CD14-positive monocyte (primary cell): ENCODE results near the gene PCDHGA8. TPM values are rescaled to one million over a fixed set of nuclear protein-coding genes. Genes with fewer than 3 reads are reported as not detected.
"Not testable (repeated sequence)": the region's sequence is repeated elsewhere in the genome, so short reads cannot be mapped to it uniquely, and the experiment has no call there.

Experiments
- DNase-seq, 3 donors: peaks; one replicate each; pipeline ENCODE4 v3.0.0-alpha.2; 2011 to 2022
- H2AFZ ChIP-seq: 2 replicates; pipeline ENCODE4 v1.6.0; 2012; ENCODE audit warnings: mild to moderate bottlenecking, low read depth, low read length, inconsistent platforms; ENCODE audit not compliant: insufficient read depth, poor library complexity, severe bottlenecking
- H3K27ac ChIP-seq, 2 donors: 1 replicate in 1 of 2; 2 replicates in 1 of 2; pipeline ENCODE4 v1.5.1; 2012 to 2013; ENCODE audit warnings: low read length in 2 of 2, control low read depth in 1 of 2, inconsistent platforms in 1 of 2, low read depth in 1 of 2, mild to moderate bottlenecking in 1 of 2
- H3K27me3 ChIP-seq, 2 donors: one replicate each; pipeline versions ENCODE4 v1.6.0 to v1.6.1; 2011 to 2013; ENCODE audit warnings: low read length in 2 of 2; ENCODE audit not compliant: control insufficient read depth in 2 of 2, insufficient read depth in 2 of 2
- H3K36me3 ChIP-seq, 2 donors: replicated peaks in 1 of 2; 1 replicate in 1 of 2; 2 replicates in 1 of 2; pipeline versions ENCODE4 v1.5.1 to v1.6.1; 2012 to 2013; ENCODE audit warnings: low read length in 2 of 2, control low read depth in 1 of 2, inconsistent platforms in 1 of 2, mild to moderate bottlenecking in 1 of 2; ENCODE audit not compliant: insufficient read depth in 2 of 2, control insufficient read depth in 1 of 2
- H3K4me1 ChIP-seq, 2 donors: 1 replicate in 1 of 2; 2 replicates in 1 of 2; pipeline versions ENCODE4 v1.5.1 to v1.6.1; 2012 to 2013; ENCODE audit warnings: low read length in 2 of 2, control low read depth in 1 of 2, inconsistent platforms in 1 of 2, mild to moderate bottlenecking in 1 of 2, moderate library complexity in 1 of 2; ENCODE audit not compliant: insufficient read depth in 2 of 2, control insufficient read depth in 1 of 2
- H3K4me2 ChIP-seq: replicated peaks from 2 replicates; pipeline ENCODE3; 2012; ENCODE audit warnings: low read length, moderate library complexity, mild to moderate bottlenecking; ENCODE audit not compliant: poor library complexity, severe bottlenecking; ENCODE audit errors: extremely low read depth
- H3K4me3 ChIP-seq, 3 experiments: fragments of 200-600 bp in 1 of 3; sonication (generic) in 1 of 3; replicated peaks in 1 of 3; 1 replicate in 2 of 3; 2 replicates in 1 of 3; pipeline ENCODE4 v1.5.1; 2011 to 2013; ENCODE audit warnings: low read length in 3 of 3, mild to moderate bottlenecking in 3 of 3, control low read depth in 2 of 3, low read depth in 2 of 3, inconsistent platforms in 1 of 3, moderate library complexity in 1 of 3
- H3K79me2 ChIP-seq: 2 replicates; pipeline ENCODE4 v1.6.0; 2012; ENCODE audit warnings: mild to moderate bottlenecking, control low read depth, inconsistent platforms, low read length, moderate library complexity; ENCODE audit not compliant: insufficient read depth
- H3K9ac ChIP-seq: 2 replicates; pipeline ENCODE4 v1.6.0; 2017; ENCODE audit warnings: low read length, mild to moderate bottlenecking; ENCODE audit not compliant: insufficient read depth, poor library complexity, severe bottlenecking
- H3K9me3 ChIP-seq, 2 donors: replicated peaks in 1 of 2; 1 replicate in 1 of 2; 2 replicates in 1 of 2; pipeline versions ENCODE4 v1.5.1 to v1.6.1; 2012 to 2013; ENCODE audit warnings: low read length in 2 of 2, control low read depth in 1 of 2; ENCODE audit not compliant: control insufficient read depth in 1 of 2, insufficient read depth in 1 of 2
- H4K20me1 ChIP-seq: 2 replicates; pipeline ENCODE4 v1.6.0; 2012; ENCODE audit warnings: mild to moderate bottlenecking, low read length, control low read depth, moderate library complexity; ENCODE audit not compliant: insufficient read depth
- H3K27ac Mint-ChIP-seq, 7 donors: one replicate each; pipeline ENCODE4 v1.8.0; 2020; ENCODE audit warnings: mild to moderate bottlenecking in 7 of 7, mixed read lengths in 7 of 7, moderate library complexity in 6 of 7, inconsistent platforms in 2 of 7
- H3K27me3 Mint-ChIP-seq, 3 donors: one replicate each; pipeline ENCODE4 v1.8.0; 2021 to 2022; ENCODE audit warnings: low read depth in 3 of 3, mild to moderate bottlenecking in 3 of 3, mixed read lengths in 3 of 3, moderate library complexity in 3 of 3, inconsistent platforms in 1 of 3
- H3K36me3 Mint-ChIP-seq, 2 donors: one replicate each; pipeline ENCODE4 v1.8.0; 2020; ENCODE audit warnings: mixed read lengths in 2 of 2, inconsistent platforms in 1 of 2, mild to moderate bottlenecking in 1 of 2
- H3K4me1 Mint-ChIP-seq: one replicate; pipeline ENCODE4 v1.8.0; 2020; ENCODE audit warnings: mild to moderate bottlenecking, mixed read lengths
- H3K4me3 Mint-ChIP-seq, 2 donors: one replicate each; pipeline ENCODE4 v1.8.0; 2020; ENCODE audit warnings: mild to moderate bottlenecking in 2 of 2, mixed read lengths in 2 of 2, moderate library complexity in 1 of 2
- H3K9me3 Mint-ChIP-seq, 7 donors: one replicate each; pipeline ENCODE4 v1.8.0; 2020 to 2022; ENCODE audit warnings: mixed read lengths in 7 of 7, mild to moderate bottlenecking in 6 of 7, moderate library complexity in 6 of 7, inconsistent platforms in 2 of 7
- WGBS: methylation state at CpG from one replicate; pipeline ENCODE4 v1.1.5; 2013; ENCODE audit warnings: missing lambda C conversion rate; ENCODE audit not compliant: insufficient coverage; 5-methylcytosine and 5-hydroxymethylcytosine counted together
- intact Hi-C, 2 donors: fragments of 100-400 bp; cut with micrococcal nuclease; formaldehyde crosslinking; loops; one replicate each; pipeline versions ENCODE4 v1.15.0 to v1.15.1; 2023
- polyA plus RNA-seq, 3 donors: library from polyadenylated mRNA; depleted of rRNA in 1 of 3; unstranded in 2 of 3; stranded (reverse) in 1 of 3; fragments of 300-500 nt in 2 of 3; fragments of >200 nt in 1 of 3; fragmentation: Illumina TruSeq in 2 of 3; gene quantifications; 1 replicate in 2 of 3; 2 replicates in 1 of 3; pipeline ENCODE4 v1.2.3, GENCODE V29; 2012 to 2021
- TF ChIP-seq, protein P1 (sequence below): fragments of 200-600 bp; IDR thresholded peaks from one replicate; pipeline ENCODE4 v1.8.0; 2022; ENCODE audit warnings: antibody characterized with exemption, mild to moderate bottlenecking

The PCDHGA8 gene
- polyA plus RNA-seq, 3 donors = not detected

DNA sequence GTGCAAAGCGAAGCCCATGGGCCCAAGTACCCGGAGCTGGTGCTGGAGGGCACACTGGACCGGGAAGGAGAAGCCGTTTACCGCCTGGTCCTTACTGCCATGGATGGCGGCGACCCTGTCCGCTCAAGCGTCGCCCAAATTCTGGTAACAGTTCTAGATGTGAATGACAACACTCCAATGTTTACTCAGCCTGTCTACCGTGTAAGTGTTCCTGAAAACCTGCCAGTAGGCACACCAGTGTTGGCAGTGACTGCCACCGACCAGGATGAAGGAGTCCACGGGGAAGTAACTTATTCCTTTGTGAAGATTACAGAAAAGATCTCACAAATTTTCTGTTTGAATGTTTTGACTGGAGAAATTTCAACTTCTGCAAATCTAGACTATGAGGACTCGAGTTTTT, 17.8 kb upstream of the PCDHGA8 start:
- H3K4me2 ChIP-seq = no peak overlapping the region

DNA sequence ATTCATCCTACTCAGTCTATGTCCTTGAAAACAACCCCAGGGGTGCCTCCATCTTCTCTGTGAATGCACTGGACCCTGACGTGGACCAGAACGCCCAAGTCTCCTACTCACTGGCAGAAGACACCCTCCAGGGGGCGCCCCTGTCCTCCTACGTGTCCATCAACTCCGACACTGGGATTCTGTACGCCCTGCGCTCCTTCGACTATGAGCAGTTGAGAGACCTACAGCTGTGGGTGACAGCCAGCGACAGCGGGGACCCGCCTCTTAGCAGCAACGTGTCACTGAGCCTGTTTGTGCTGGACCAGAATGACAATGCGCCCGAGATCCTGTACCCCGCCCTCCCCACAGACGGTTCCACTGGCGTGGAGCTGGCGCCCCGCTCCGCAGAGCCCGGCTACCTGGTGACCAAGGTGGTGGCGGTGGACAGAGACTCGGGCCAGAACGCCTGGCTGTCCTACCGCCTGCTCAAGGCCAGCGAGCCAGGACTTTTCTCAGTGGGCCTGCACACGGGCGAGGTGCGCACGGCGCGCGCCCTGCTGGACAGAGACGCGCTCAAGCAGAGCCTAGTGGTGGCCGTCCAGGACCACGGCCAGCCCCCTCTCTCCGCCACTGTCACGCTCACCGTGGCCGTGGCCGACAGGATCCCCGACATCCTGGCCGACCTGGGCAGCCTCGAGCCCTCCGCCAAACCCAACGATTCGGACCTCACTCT, 16.8 kb upstream of the PCDHGA8 start:
- H3K9me3 ChIP-seq = peaks cover 57 to 67% of the 10 kb centered on the region in 2 donors
- H3K4me3 ChIP-seq, intact Hi-C loops, H3K9ac ChIP-seq, H2AFZ ChIP-seq, H4K20me1 ChIP-seq, H3K79me2 ChIP-seq, H3K4me2 ChIP-seq, H3K36me3 ChIP-seq, DNase-seq, H3K27ac Mint-ChIP-seq, H3K4me1 ChIP-seq, H3K4me1 Mint-ChIP-seq, H3K27ac ChIP-seq: not testable (repeated sequence)
- Mint-ChIP-seq H3K4me3 (peak overlapping the region in 1 of 2 donors; percentile 63), H3K36me3 (peaks cover 6 to 11% of the 10 kb centered on the region in 2 donors), H3K27me3 (peaks cover 34 to 67% (median 48%) of the 10 kb centered on the region in 3 donors), H3K9me3 (peaks cover 38 to 78% (median 69%) of the 10 kb centered on the region in 7 donors)
- H3K27me3 ChIP-seq = peaks cover 29 to 77% of the 10 kb centered on the region in 2 donors
- WGBS = 49% methylated on average over 23 of the region's 48 CpGs

More for the DNA sequence above, 17.8 kb upstream of the PCDHGA8 start:
- Histone ChIP-seq H3K9me3 (peaks cover 64 to 73% of the 10 kb centered on the region in 2 donors), H3K27ac (no peak overlapping the region), H3K27me3 (peaks cover 31 to 82% of the 10 kb centered on the region in 2 donors), H3K79me2 (no peaks in the 10 kb centered on the region), H3K36me3 (no peaks in the 10 kb centered on the region), H4K20me1 (no peaks in the 10 kb centered on the region), H2AFZ (no peak overlapping the region), H3K4me3 (no peak overlapping the region), H3K4me1 (no peaks in the 10 kb centered on the region), H3K9ac (no peak overlapping the region)
- Mint-ChIP-seq H3K4me3 (peak overlapping the region in 1 of 2 donors; percentile 57), H3K9me3 (peaks cover 42 to 83% (median 73%) of the 10 kb centered on the region in 7 donors), H3K4me1 (peaks cover 8% of the 10 kb centered on the region), H3K36me3 (peaks cover 6 to 11% of the 10 kb centered on the region in 2 donors), H3K27me3 (peaks cover 37 to 70% (median 58%) of the 10 kb centered on the region in 3 donors), H3K27ac (no peak overlapping the region)
- WGBS = 65% methylated on average over 11 of the region's 14 CpGs
- TF ChIP-seq, protein P1, sequence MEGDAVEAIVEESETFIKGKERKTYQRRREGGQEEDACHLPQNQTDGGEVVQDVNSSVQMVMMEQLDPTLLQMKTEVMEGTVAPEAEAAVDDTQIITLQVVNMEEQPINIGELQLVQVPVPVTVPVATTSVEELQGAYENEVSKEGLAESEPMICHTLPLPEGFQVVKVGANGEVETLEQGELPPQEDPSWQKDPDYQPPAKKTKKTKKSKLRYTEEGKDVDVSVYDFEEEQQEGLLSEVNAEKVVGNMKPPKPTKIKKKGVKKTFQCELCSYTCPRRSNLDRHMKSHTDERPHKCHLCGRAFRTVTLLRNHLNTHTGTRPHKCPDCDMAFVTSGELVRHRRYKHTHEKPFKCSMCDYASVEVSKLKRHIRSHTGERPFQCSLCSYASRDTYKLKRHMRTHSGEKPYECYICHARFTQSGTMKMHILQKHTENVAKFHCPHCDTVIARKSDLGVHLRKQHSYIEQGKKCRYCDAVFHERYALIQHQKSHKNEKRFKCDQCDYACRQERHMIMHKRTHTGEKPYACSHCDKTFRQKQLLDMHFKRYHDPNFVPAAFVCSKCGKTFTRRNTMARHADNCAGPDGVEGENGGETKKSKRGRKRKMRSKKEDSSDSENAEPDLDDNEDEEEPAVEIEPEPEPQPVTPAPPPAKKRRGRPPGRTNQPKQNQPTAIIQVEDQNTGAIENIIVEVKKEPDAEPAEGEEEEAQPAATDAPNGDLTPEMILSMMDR = no peak
- no peak for DNase-seq
- intact Hi-C loops = no loop called here
